AG04450 (cell line): ENCODE data around the gene IL4R. TPM values are rescaled to one million over a fixed set of nuclear protein-coding genes. Genes with fewer than 3 reads are reported as not detected.

ENCODE experiments used
- CTCF ChIA-PET: fragments of 300-600, 350-600 bp; formaldehyde crosslinking; extraction: SDS; loops from one replicate; lab custom pipeline; 2022; ENCODE audit warnings: antibody characterized with exemption, inconsistent platforms; lab: Charles Lee
- POLR2A ChIA-PET: fragments of 350-600 bp; formaldehyde crosslinking; extraction: SDS; loops from one replicate; lab custom pipeline; 2021; ENCODE audit warnings: antibody characterized with exemption, inconsistent platforms; lab: Yijun Ruan, JAX
- DNase-seq: peaks from one replicate; pipeline ENCODE4 v3.0.0-alpha.2; 2011; ENCODE audit warnings: low read depth, low spot score
- H3K27ac ChIP-seq: one replicate; pipeline ENCODE4 v1.5.1; 2012; ENCODE audit warnings: low read depth, low read length, control low read depth
- H3K27me3 ChIP-seq: one replicate; pipeline ENCODE4 v1.6.0; 2012; ENCODE audit warnings: low read length; ENCODE audit not compliant: control insufficient read depth, insufficient read depth
- H3K4me3 ChIP-seq: 2 replicates; pipeline ENCODE4 v1.5.1; 2011; ENCODE audit warnings: mild to moderate bottlenecking, low read depth, low read length, control low read depth
- H3K9me3 ChIP-seq: 2 replicates; pipeline ENCODE4 v1.5.1; 2012; ENCODE audit warnings: low read length; ENCODE audit not compliant: control insufficient read depth, insufficient read depth
- polyA plus RNA-seq: library from polyadenylated mRNA; depleted of rRNA; stranded (reverse); fragments of >200 nt; gene quantifications from 2 replicates; pipeline ENCODE4 v1.2.3, GENCODE V29; 2011
- TF ChIP-seq, protein P1 (sequence below): IDR thresholded peaks from 2 replicates; pipeline ENCODE4 v1.5.1; 2011; ENCODE audit warnings: low read depth, low read length, control low read depth, inconsistent platforms

The IL4R gene
- polyA plus RNA-seq, 1 experiment = 31.1 TPM

- POLR2A ChIA-PET = no interaction called here
- TF ChIP-seq, protein P1, sequence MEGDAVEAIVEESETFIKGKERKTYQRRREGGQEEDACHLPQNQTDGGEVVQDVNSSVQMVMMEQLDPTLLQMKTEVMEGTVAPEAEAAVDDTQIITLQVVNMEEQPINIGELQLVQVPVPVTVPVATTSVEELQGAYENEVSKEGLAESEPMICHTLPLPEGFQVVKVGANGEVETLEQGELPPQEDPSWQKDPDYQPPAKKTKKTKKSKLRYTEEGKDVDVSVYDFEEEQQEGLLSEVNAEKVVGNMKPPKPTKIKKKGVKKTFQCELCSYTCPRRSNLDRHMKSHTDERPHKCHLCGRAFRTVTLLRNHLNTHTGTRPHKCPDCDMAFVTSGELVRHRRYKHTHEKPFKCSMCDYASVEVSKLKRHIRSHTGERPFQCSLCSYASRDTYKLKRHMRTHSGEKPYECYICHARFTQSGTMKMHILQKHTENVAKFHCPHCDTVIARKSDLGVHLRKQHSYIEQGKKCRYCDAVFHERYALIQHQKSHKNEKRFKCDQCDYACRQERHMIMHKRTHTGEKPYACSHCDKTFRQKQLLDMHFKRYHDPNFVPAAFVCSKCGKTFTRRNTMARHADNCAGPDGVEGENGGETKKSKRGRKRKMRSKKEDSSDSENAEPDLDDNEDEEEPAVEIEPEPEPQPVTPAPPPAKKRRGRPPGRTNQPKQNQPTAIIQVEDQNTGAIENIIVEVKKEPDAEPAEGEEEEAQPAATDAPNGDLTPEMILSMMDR = no peak
- Histone ChIP-seq H3K27me3 (peaks cover 12% of the 10 kb centered on the region), H3K27ac (no peak overlapping the region), H3K9me3 (peaks cover 13% of the 10 kb centered on the region), H3K4me3 (no peak overlapping the region)
- CTCF ChIA-PET = interaction anchor here (1.0 to 2.5 kb wide), 3 partner anchors 11 to 151 kb away, joined by 4 to 9 read pairs (median 7); no protein-coding TSS in a partner anchor
- DNase-seq = no peak
Measured at GRCh38 chr16:27386674-27387073, 72.9 kb downstream of the IL4R start.

DNA sequence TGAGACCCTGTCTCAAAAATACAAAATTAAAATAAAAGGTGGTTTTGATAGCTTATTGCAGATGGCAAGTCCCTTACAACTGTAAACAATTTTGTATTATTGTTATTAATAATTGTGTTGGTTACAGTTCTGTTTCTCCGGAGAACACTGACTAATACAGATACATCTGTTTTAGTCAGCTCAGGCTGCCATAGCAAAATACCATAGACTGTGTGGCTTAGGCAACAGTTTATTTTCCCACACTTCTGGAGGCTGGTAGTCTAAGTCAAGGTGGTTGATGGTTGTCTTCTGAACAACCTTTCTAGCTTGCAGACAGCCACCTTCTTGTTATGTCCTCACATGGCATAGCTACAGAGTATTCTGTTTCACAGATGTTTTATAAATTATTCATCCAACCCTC lies 74.0 kb downstream of the IL4R start:
- Histone ChIP-seq H3K4me3 (no peak overlapping the region), H3K27me3 (peaks cover 8% of the 10 kb centered on the region), H3K9me3 (peaks cover 13% of the 10 kb centered on the region), H3K27ac (no peak overlapping the region)
- POLR2A ChIA-PET = no interaction called here
- DNase-seq = no peak
- TF ChIP-seq, protein P1 = no peak
- CTCF ChIA-PET = interaction anchor here (2.5 kb wide), 1 partner anchor 13 kb away, joined by 9 read pairs; no protein-coding TSS in a partner anchor

DNA sequence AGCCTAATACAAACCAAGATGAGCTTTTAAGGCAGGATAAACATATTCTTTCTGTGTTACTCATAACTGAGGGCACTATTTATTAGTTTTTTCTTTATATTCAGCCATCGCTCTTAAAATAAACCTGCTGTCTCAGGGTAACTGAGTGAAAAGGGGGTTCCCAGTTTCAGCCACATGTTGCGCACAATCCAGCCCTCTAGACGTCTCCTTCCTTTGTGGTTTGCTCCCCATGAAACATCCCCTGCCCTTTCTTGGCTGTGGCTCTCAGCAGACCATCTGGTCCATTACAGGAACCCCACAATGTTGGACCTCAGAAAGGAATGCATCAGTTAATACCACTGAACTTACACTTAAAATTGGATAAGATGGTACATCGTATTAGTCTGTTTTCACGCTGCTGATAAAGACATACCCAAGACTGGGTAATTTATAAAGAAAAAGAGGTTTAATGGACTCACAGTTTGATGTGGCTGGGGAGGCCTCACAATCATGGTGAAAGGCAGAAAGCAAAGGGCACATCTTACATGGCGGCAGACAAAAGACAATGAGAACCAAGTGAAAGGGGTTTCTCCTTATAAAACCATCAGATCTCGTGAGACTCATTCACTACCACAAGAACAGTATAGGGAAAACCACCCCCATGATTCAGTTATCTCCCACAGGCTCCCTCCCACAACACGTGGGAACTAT lies 75.6 kb downstream of the IL4R start:
- CTCF ChIA-PET = no interaction called here
- H3K4me3 ChIP-seq = no peak overlapping the region
- H3K27ac ChIP-seq = no peak overlapping the region
- peaks cover 5% of the 10 kb centered on the region; the same call in 1 of the 2 replicates for H3K9me3 ChIP-seq
- TF ChIP-seq, protein P1 = no peak
- no peak for DNase-seq
- POLR2A ChIA-PET = no interaction called here
- H3K27me3 ChIP-seq = peaks cover 4% of the 10 kb centered on the region

GRCh38 chr16:27390151-27390550 lies 76.4 kb downstream of the IL4R start:
- H3K27ac ChIP-seq = no peak overlapping the region
- H3K9me3 ChIP-seq = no peaks in the 10 kb centered on the region
- POLR2A ChIA-PET = no interaction called here
- CTCF ChIA-PET = no interaction called here
- no peak for DNase-seq
- H3K27me3 ChIP-seq = peaks cover 4% of the 10 kb centered on the region
- TF ChIP-seq, protein P1 = no peak
- no peak overlapping the region for H3K4me3 ChIP-seq

DNA sequence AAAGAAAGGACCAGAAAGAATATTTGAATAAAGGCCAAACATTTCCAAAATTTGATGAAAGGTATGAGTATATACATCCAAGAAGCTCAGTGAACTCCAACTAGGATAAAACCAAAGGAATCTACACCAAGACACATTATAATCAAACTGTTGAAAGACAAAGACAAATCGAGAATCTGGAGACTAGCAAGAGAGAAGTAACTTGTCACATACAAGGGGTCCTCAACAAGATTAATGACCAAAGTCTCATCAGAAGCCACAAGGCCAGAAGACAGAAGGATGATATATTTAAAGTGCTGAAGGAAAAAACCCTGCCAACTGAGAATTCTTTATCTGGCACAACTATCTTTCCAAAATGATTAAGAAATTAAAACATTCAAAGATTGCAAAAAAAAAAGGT lies 78.9 kb downstream of the IL4R start:
- TF ChIP-seq, protein P1 = no peak

More for the DNA sequence above, 78.9 kb downstream of the IL4R start:
- no peak overlapping the region for H3K27ac ChIP-seq
- ChIA-PET POLR2A (no interaction called here), CTCF (interaction anchor here (0.8 to 2.4 kb wide), 4 partner anchors 8 to 213 kb away, joined by 4 to 11 read pairs (median 5); no protein-coding TSS in a partner anchor)
- H3K9me3 ChIP-seq = no peaks in the 10 kb centered on the region
- DNase-seq = no peak
- H3K4me3 ChIP-seq = no peak overlapping the region
- peaks cover 4% of the 10 kb centered on the region for H3K27me3 ChIP-seq
